ENCODE measurements around the gene LIN37.

- no peak for TF ChIP-seq POLR2A (IDR thresholded peaks at IDR 0.05; ENCODE audit: low read depth, low read length)
- TF ChIP-seq POLR2AphosphoS5 (IDR thresholded peaks at IDR 0.05; ENCODE audit: low read depth, low read length), result no peak; the same call in 1 of the 2 replicates
- TF ChIP-seq TAF1 (IDR thresholded peaks at IDR 0.05; ENCODE audit: low read depth, low read length), result no peak
Measured at GRCh38 chr19:35722897-35723296, 25.5 kb upstream of the LIN37 start.
